K562 (cell line): ENCODE measurements around the gene SH3BGRL2. TPM values are rescaled to one million over a fixed set of nuclear protein-coding genes. Genes with fewer than 3 reads are reported as not detected.

ENCODE experiments used
- AFF1 ChIP-seq, 2 experiments: fragments of 450-650 bp; IDR thresholded peaks; 2 replicates each; pipeline ENCODE4 v1.6.1; 2018; ENCODE audit warnings: mild to moderate bottlenecking in 2 of 2, low read depth in 1 of 2; ENCODE audit not compliant: partially characterized antibody in 2 of 2
- CAMTA2 ChIP-seq: fragments of 250-450 bp; sonication (Bioruptor Pico); conservative IDR thresholded peaks from 2 replicates; pipeline ENCODE4 v1.5.1; 2022
- CHD4 ChIP-seq: fragments of 200-600 bp; sonication (generic); IDR thresholded peaks from 3 replicates; pipeline ENCODE4 v1.6.1; 2012; ENCODE audit warnings: low read depth, mild to moderate bottlenecking, mixed read lengths, low read length, inconsistent platforms; ENCODE audit not compliant: insufficient read depth, insufficient replicate concordance, poor library complexity, severe bottlenecking
- FOXP1 ChIP-seq: sonication (generic); formaldehyde crosslinking; IDR thresholded peaks from 2 replicates; pipeline ENCODE4 v1.8.0; 2022; ENCODE audit warnings: mild to moderate bottlenecking, missing genetic modification reagents
- GABPB1 ChIP-seq: sonication (generic); formaldehyde crosslinking; IDR thresholded peaks from 2 replicates; pipeline ENCODE4 v1.8.0; 2022; ENCODE audit warnings: mild to moderate bottlenecking, missing genetic modification reagents
- MNT ChIP-seq, 2 experiments: fragments of 450-650 bp; conservative IDR thresholded peaks; 2 replicates each; pipeline ENCODE4 v1.6.1; 2017; ENCODE audit warnings: mild to moderate bottlenecking in 2 of 2, moderate library complexity in 2 of 2
- SP1 ChIP-seq: sonication (generic); formaldehyde crosslinking; IDR thresholded peaks from 2 replicates; pipeline ENCODE4 v1.8.1; 2022; ENCODE audit warnings: mild to moderate bottlenecking, missing genetic modification reagents
- SREBF1 ChIP-seq: fragments of 150-350 bp; IDR thresholded peaks from 2 replicates; pipeline ENCODE4 v1.6.1; 2014; ENCODE audit warnings: antibody characterized with exemption, low read depth, low read length, borderline replicate concordance
- TRIM28 ChIP-seq: fragments of 450-650 bp; IDR thresholded peaks from 2 replicates; pipeline ENCODE4 v1.6.1; 2017
- ZBTB40 ChIP-seq, 2 experiments: fragments of 450-650 bp in 1 of 2; sonication (generic) in 1 of 2; formaldehyde crosslinking in 1 of 2; IDR thresholded peaks; 2 replicates each; pipeline versions ENCODE4 v1.7.1 to v1.9.0; 2016 to 2022; ENCODE audit warnings: inconsistent platforms in 1 of 2, mild to moderate bottlenecking in 1 of 2, missing genetic modification reagents in 1 of 2
- ZNF77 ChIP-seq: fragments of 250-450 bp; sonication (Bioruptor Pico); IDR thresholded peaks from 2 replicates; pipeline ENCODE4 v1.5.0; 2020
- polyA plus RNA-seq, 8 experiments: library from polyadenylated mRNA; depleted of rRNA in 4 of 8; stranded (reverse) in 5 of 8; unstranded in 3 of 8; fragments of >200 nt; fragmentation: Nextera tagmentation in 2 of 8; fragmentation: Illumina TruSeq in 1 of 8; extraction: Ambion mirVana in 2 of 8; extraction: Trizol in 1 of 8; gene quantifications; 2 replicates each; pipeline versions ENCODE4 v1.2.1 to v1.2.3, GENCODE V29; 2011 to 2014; ENCODE audit warnings: inconsistent platforms in 1 of 8, missing spikeins in 1 of 8
- total RNA-seq, 7 experiments: library from RNA; depleted of rRNA in 6 of 7; stranded (reverse); fragments of >200 nt in 6 of 7; fragmentation: Illumina TruSeq in 2 of 7; extraction: Trizol in 2 of 7; gene quantifications; 2 replicates each; pipeline versions ENCODE4 v1.2.1 to v1.2.3, GENCODE V29; 2011 to 2021; ENCODE audit warnings: low replicate concordance in 1 of 7

Gene SH3BGRL2
- total and polyA plus RNA-seq, 9 of the 15 experiments (the other 6 are each of a cell fraction or from before 2014, with no cell fraction given), result 4.4 to 12.1 (median 7.3) TPM

- TF ChIP-seq ZBTB40 (IDR thresholded peaks at IDR 0.05) (peak; percentile 42), ZBTB40 (CRISPR knock-in tag; IDR thresholded peaks at IDR 0.05) (no peak), TRIM28 (peak; percentile 51; the same call in 1 of the 2 replicates), SP1 (CRISPR knock-in tag) (peak; percentile 61), SREBF1 (no peak), AFF1 (IDR thresholded peaks at IDR 0.05; ENCODE audit: low read depth in 1 of 2, partially characterized antibody in 2 of 2) (peak in 1 of 2 experiments; percentile 77), GABPB1 (CRISPR knock-in tag) (peak; percentile 39; the same call in 1 of the 2 replicates), FOXP1 (CRISPR knock-in tag) (peak; percentile 17; the same call in 1 of the 2 replicates), CAMTA2 (no peak), ZNF77 (CRISPR knock-in tag) (no peak), CHD4 (no peak), MNT (conservative IDR thresholded peaks at IDR 0.05) (peak in 1 of 2 experiments; percentile 68; a peak in 2 of 4 replicates)
Measured at GRCh38 chr6:79630883-79631692, at the start of gene SH3BGRL2 (continued).
